Measurements from ENCODE around the gene EPS8.

EPS8 gene

GRCh38 chr12:15789220-15790171 lies at the start of gene EPS8:
TSS of gene EPS8 (minus strand) at chr12:15789388. CDS start at chr12:15682951, 106,437 bp downstream.
- peak; percentile 74 for DNase-seq

DNA sequence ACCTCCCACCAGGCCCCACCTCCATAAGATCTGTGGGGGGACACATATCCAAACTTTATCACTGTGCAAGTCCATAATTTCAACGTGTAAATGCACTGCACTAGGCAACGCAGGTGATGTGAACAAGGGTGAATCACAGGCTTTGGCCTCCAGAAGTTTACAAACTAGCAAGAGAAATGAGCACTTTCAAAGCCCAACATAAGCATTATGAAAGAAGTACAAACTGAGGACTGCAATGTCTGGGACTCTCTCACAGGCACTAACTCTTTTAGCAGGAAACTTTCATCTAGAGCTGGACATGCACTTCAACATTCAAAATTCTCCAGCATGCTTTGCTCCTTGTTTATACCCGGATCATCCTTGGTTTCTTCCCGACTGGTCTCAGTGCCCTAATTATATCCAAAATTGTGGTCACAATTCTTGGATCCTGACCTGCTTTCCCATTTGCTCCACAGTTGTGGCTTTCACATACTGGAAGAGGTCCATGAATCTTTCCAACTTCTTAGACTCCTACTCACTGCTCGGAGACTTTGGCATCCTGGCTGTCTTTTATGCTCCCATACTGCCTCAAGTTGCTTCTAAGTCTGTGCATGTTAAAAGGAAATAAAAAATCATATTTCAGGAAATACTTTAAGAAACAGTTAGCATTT lies 48.1 kb upstream of the EPS8 start:
- DNase-seq: no peak

GRCh38 chr12:15834575-15834974 lies 45.4 kb upstream of the EPS8 start:
- DNase-seq: no peak

DNA sequence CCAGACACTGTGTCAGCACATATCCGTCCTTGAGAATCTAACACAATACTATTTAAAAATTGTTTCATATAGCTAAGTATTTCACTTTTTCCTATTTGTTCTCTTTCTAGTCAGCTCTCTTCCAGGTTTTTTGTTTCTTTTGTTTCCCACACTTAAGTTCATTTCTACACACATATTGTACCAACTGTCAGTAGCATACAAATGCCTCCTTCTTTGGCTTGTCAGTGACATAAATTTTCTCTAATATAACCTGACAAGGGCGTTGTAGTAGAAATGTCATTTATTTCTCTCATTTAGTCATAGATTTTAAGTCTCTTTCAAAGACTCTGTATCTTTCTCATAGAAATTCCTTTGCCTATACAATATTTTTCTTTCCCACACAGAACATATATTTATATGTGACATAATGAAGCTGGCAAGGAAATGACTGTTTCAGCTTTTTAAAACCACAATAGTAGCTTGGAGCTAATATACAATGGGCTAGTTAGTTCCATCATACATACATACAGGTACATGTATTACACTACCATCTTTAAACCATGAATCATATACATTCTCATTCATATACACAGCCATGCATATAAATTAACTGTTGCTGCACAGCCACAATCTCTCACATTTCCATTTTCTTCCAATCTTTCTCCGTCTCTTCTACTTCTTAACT lies 42.3 kb upstream of the EPS8 start:
- DNase-seq: no peak

DNA sequence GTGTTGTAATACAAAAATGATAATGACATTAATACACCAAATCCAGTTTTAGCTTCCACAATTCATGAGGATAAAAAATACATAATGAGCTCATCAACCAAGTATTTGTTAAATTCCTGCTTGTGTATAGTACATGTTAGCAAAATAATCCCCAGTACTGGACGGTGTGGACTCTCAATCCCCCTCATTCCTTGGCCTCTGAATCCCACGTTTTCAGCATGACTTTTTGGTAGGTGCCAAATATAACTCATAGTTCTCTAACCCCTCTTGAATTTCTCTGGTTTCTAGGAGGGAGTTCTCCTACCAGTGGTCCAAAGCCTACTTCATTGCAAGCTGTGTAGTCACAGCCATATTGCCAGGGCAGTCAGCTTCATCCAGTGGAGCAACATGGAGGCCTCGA lies 41.4 kb upstream of the EPS8 start:
- DNase-seq: no peak

DNA sequence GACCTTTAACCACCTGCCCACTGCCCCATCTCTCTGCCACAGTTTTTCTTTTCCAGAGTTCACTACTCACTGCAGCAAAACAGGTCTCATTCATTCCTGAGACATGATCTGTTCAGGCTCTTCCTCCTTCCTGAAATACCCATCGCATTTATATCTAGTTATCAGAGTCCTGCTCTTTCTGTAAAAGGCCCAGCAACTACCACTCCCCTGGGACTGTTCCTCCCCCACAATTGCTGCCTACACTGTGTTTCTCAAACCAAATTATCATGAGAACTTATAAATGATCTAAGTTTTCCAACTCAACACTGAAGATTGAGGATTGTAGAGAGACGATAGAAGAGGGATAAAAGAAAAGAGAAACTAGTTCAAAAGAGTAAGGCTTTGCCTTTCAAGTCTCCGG lies 40.8 kb upstream of the EPS8 start:
- no peak for DNase-seq

GRCh38 chr12:15829255-15829654 lies 40.1 kb upstream of the EPS8 start:
- no peak for DNase-seq

DNA sequence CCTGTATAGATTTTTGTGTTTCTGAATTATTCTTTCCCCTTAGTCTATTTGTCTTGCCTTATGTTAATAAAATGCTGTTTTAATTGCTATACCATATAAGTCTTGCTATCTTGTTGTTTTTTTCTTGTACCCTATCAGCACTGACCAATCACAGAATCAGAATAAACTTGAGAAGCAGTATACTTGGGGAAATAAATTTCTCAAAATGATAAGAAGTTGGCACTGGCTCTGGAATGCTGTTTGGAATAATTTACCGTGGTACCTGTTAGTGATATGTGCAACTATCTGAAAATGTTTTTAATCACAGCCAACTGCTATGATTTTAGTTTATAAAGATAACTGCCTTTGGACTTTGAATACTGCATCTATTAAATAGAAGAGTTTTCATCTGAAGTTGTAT lies 37.9 kb upstream of the EPS8 start:
- DNase-seq: no peak

DNA sequence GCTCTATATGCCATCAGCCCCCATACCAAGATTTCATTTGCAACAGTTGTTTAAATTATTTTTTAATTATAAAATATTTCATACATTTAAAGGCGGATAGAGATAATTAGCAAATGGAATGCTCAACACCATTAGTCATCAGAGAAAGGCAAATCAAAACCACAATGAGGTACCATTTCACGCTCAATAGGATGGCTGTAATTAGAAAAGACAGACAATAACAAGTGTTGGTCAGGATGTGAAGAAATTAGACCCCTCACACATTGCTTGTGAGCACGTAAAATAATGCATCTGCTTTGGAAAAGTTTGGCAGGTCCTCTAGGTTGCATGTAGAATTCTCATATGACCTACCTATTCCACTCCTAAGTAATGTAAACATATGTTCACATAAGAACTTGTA lies 35.3 kb upstream of the EPS8 start:
- DNase-seq: no peak

DNA sequence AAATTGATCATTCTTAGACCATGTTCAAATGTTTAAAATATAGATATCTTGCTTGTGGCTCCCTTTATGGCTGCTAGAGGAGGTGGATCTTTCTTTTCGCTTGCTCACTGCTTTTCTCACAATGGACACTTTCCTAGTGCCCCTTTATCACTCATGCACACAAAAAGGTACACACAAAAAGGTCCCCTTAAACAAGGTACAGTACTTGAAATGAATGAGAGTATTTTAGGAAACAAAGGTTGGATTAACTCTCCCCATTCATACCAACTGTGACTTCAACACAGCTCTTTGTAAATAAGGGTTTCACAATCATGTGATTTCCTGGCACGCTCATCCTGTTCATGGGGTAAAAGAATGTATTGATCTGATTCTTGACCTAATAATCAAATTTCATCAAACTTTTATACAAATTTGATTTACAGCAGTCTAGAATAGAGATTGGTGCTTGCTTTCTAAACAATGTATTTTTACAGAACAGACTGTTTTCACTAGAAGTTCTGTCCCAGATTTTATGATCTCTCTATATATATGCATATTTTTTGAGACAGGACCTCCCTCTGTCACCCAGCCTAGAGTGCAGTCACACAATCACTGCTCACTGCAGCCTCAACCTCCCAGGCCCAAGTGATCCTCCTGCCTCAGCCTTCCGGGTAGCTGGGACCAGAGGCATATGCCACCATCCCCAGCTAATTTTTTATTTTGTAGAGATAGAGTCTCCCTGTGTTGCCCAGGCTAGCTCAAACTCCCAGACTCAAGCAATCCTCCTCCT lies 34.4 kb upstream of the EPS8 start:
- DNase-seq: no peak

GRCh38 chr12:15819644-15820437 lies 30.7 kb upstream of the EPS8 start:
- no peak for DNase-seq

GRCh38 chr12:15818418-15818817 lies 29.2 kb upstream of the EPS8 start:
- DNase-seq: no peak

DNA sequence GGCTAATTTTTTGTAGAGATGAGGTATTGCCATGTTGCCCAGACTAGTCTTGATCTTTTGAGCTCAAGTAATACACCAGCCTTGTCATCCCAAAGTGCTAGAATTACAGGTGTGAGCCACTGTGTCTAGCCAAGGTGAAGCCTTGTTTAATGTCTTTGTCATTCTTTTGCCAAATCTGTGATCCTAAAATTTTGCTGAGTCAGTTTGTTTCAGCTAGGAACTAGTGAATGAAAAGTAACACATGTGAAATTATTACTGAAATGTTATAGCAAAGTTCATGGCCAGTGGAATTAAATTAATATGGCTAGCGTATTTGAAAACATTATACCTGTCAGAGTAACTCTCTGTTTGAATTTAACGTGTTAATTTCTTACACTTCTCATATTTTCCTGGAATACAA lies 26.5 kb upstream of the EPS8 start:
- no peak for DNase-seq

DNA sequence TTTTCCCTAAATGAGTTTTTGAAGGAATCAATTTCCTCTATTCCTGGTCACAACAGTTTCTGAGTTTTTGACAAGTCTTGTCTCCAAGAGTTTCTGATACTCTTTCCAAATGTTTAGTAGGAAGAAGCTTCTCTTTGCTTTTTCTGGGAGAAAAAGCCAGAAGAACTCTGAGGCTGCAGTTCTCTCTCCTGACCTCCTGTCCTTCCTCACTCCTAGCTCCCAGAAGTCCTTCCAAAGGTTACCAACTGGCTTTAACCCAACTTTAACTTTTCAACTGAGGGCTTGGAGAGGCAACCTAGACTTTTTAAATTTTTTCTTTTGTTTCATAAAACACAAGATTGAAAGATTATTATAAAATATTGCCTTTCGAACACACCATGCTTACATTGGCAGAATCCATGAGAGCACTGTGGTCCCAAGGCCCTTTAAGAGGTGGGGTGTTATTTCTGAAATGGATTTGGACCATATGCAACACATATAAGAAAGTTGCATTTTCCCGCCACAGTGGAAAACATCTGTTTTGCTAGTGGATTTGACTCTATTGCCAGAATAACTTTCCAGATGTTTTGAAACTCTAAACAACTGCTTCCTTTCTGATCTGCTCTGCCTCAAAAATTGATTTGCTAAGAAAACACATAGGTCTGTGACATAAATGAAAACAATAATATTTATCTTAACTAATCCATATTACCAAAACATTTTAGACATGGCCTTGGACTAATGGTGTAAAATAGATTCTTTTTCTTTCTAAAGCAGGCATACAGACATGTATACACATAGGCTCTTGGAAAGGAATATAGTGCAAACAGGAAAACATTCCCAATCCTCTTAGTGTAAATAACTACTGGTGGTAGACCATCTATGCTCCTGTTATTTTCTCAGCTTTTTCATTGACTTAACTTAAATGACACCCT lies 22.3 kb upstream of the EPS8 start:
- no peak for DNase-seq

DNA sequence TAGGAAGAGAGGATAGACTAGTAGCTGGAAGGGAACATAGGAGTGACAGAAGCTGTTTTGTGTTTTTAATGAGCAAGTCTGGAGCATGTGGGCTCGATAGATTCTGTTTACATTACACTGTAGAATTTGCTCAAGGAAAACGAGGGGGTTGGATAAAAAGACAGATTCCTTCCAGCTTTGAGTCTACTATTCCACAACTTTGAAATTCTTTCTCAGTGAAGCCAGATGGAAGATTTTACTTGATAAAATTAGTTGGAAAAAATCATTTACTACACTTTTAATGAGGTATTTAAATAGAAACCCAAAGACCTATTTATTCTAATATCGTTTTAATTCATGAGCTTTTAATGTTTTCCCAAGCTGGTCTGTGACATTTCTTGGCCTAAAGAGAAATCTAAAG lies 19.5 kb upstream of the EPS8 start:
- DNase-seq: no peak

GRCh38 chr12:15808250-15808649 lies 19.1 kb upstream of the EPS8 start:
- no peak for DNase-seq

DNA sequence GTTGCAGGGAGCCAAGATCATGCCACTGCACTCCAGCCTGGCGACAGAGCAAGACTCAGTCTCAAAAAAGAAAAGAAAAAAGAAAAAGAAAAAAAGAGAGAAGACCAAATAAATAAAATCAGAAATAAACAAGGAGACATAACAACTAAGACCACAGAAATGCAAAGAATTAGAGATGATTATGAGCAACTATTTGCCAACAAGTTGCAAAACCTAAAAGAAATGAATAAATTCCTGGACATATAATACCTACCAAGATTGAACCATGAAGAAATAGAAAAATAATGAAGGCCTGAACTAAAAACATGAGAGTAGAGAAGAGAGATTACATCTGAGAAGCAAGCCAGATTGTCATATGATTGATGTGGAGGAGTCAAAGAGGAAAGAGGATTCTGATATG lies 17.6 kb upstream of the EPS8 start:
- no peak for DNase-seq

- DNase-seq: no peak
Measured at GRCh38 chr12:15801770-15802744, 12.9 kb upstream of the EPS8 start.

GRCh38 chr12:15800278-15800677 lies 11.1 kb upstream of the EPS8 start:
- DNase-seq: no peak

GRCh38 chr12:15797818-15798217 lies 8.6 kb upstream of the EPS8 start:
- no peak for DNase-seq
